Mesothelial cell of epicardium (in vitro differentiated cells): ENCODE data around the gene CYB561. TPM values are rescaled to one million over a fixed set of nuclear protein-coding genes. Genes with fewer than 3 reads are reported as not detected.

Experiments
- DNase-seq, 2 experiments: peaks; one replicate each; pipeline ENCODE4 v3.0.0; 2021; ENCODE audit warnings: low spot score in 2 of 2; ENCODE audit not compliant: unreplicated experiment in 2 of 2
- H3K27ac Mint-ChIP-seq: 2 replicates; pipeline ENCODE4 v1.8.0; 2021; ENCODE audit warnings: mixed read lengths
- H3K27me3 Mint-ChIP-seq: 2 replicates; pipeline ENCODE4 v1.8.0; 2021; ENCODE audit warnings: low read depth, mixed read lengths
- H3K36me3 Mint-ChIP-seq: 2 replicates; pipeline ENCODE4 v1.8.0; 2021; ENCODE audit warnings: mixed read lengths
- H3K4me1 Mint-ChIP-seq: 2 replicates; pipeline ENCODE4 v1.8.0; 2021; ENCODE audit warnings: mixed read lengths
- H3K4me3 Mint-ChIP-seq: 2 replicates; pipeline ENCODE4 v1.8.0; 2021; ENCODE audit warnings: mild to moderate bottlenecking, moderate library complexity, mixed read lengths
- H3K9me3 Mint-ChIP-seq: 2 replicates; pipeline ENCODE4 v1.8.0; 2021; ENCODE audit warnings: mixed read lengths
- CTCF ChIP-seq: fragments of 200-600 bp; sonication (generic); IDR thresholded peaks from one replicate; pipeline ENCODE4 v1.5.0; 2021; ENCODE audit warnings: antibody characterized with exemption; ENCODE audit not compliant: unreplicated experiment
- total RNA-seq: library from RNA; stranded (reverse); gene quantifications from 3 replicates; pipeline ENCODE4 v1.2.1, GENCODE V29; 2021

CYB561 gene
- total RNA-seq, 1 donor from 2014 or later = 21.5 TPM

DNA sequence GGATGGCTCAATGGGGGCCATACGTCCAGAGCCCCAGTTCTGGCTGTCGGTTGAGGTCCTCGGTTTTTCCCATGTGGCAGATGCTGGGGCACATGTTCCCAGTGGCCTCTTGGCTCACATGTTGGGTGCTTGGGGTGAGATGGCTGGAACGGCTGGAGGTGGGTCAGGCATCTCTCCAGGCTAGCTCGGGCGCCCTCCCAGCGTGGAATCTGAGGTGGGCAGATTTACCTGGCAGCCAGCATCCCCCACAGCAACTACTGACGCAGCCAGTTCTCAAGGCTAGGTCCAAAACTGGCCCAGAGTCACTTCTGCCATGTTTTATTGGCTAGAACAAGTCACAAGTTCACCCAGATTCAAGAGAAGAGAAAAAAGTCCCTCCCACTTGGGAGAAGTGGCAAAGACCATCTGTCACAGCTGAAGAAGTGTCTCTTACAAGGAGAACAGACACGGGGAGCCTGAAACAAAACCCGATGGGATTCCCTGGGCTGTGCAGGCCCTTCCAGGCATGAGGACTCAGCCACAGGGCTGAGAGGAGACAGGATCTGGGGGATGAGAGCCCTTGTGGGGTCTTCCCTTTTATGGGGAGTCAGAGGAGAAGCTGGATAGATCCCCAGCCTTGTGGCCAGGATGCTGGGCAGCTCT is 46.0 kb upstream of the CYB561 start:
- no peaks in the 10 kb centered on the region for H3K9me3 Mint-ChIP-seq
- H3K36me3 Mint-ChIP-seq = no peaks in the 10 kb centered on the region
- H3K27me3 Mint-ChIP-seq = peaks cover 27% of the 10 kb centered on the region
- no peak for DNase-seq
- H3K4me1 Mint-ChIP-seq = no peaks in the 10 kb centered on the region
- TF ChIP-seq CTCF = no peak
- H3K27ac Mint-ChIP-seq = no peak overlapping the region
- no peak overlapping the region for H3K4me3 Mint-ChIP-seq

- H3K36me3 Mint-ChIP-seq = no peaks in the 10 kb centered on the region
- DNase-seq = no peak
- peaks cover 27% of the 10 kb centered on the region for H3K27me3 Mint-ChIP-seq
- H3K9me3 Mint-ChIP-seq = no peaks in the 10 kb centered on the region
- H3K27ac Mint-ChIP-seq = no peak overlapping the region
- TF ChIP-seq CTCF = no peak
- no peaks in the 10 kb centered on the region for H3K4me1 Mint-ChIP-seq
- H3K4me3 Mint-ChIP-seq = no peak overlapping the region
Measured at GRCh38 chr17:63491413-63491812, 45.3 kb upstream of the CYB561 start.

GRCh38 chr17:63490858-63491400 is 44.8 kb upstream of the CYB561 start:
- no peaks in the 10 kb centered on the region for H3K9me3 Mint-ChIP-seq
- no peak for DNase-seq
- peaks cover 27% of the 10 kb centered on the region for H3K27me3 Mint-ChIP-seq
- no peak for TF ChIP-seq CTCF
- no peaks in the 10 kb centered on the region for H3K4me1 Mint-ChIP-seq
- H3K27ac Mint-ChIP-seq = no peak overlapping the region
- H3K36me3 Mint-ChIP-seq = no peaks in the 10 kb centered on the region
- no peak overlapping the region for H3K4me3 Mint-ChIP-seq

DNA sequence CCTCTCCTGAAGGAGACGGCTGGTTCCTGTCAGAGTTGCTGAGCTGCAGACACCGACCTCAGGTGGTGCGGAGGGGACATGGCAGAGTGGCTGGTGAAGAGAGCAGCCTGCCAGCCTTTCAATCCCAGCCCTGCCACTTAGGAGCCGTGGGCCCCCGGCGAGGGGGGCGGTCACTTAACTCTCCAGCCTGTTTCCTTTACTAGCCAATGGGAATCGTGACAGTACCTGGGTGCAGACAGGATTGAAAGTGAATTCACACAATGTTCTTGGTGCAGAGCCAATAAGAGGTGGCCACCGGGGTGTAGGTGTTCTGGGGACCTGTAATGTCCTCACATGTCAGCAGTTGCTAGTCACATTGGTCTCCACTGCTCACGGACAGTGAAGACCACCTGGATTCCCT is 44.2 kb upstream of the CYB561 start:
- Mint-ChIP-seq H3K9me3 (no peaks in the 10 kb centered on the region), H3K27ac (no peak overlapping the region), H3K36me3 (no peaks in the 10 kb centered on the region), H3K4me1 (no peaks in the 10 kb centered on the region), H3K4me3 (no peak overlapping the region), H3K27me3 (peaks cover 27% of the 10 kb centered on the region)
- DNase-seq = no peak
- TF ChIP-seq CTCF = no peak

DNA sequence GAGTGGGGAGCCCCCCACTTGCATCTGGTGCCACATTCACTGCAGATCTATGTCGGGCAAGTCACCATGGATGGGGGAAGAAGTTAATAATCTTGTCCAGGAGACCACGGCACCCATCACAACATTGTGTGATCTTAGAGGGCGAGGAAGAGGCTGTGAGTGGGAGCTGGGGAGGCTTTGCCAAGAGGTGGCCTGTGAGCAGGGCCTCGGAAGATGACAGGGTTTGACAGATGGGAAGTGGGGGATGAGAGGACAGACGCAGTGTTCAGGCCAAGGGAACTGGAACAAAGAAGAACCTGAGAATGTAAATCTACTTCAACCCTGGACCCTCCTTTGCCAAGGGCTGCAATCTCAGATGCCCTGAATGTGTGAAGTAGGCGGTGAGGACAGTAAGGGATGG is 43.2 kb upstream of the CYB561 start:
- TF ChIP-seq CTCF = no peak
- Mint-ChIP-seq H3K27me3 (peaks cover 27% of the 10 kb centered on the region), H3K9me3 (no peaks in the 10 kb centered on the region), H3K27ac (no peak overlapping the region), H3K4me1 (no peaks in the 10 kb centered on the region), H3K36me3 (no peaks in the 10 kb centered on the region), H3K4me3 (no peak overlapping the region)
- DNase-seq = no peak

- TF ChIP-seq CTCF = no peak
- no peak for DNase-seq
- H3K4me3 Mint-ChIP-seq = no peak overlapping the region
- no peaks in the 10 kb centered on the region for H3K4me1 Mint-ChIP-seq
- no peak overlapping the region for H3K27ac Mint-ChIP-seq
- peaks cover 27% of the 10 kb centered on the region for H3K27me3 Mint-ChIP-seq
- H3K36me3 Mint-ChIP-seq = no peaks in the 10 kb centered on the region
- H3K9me3 Mint-ChIP-seq = no peaks in the 10 kb centered on the region
Measured at GRCh38 chr17:63488851-63489250, 42.7 kb upstream of the CYB561 start.
